Islet of Langerhans (tissue), 1 donor: ENCODE results near the gene FKBP5.

Source experiments
- FAIRE-seq: peaks from one replicate; lab custom pipeline; 2011; peaks lifted over from hg19 to GRCh38; lab: Jason Lieb, UNC

The FKBP5 gene

GRCh38 chr6:35662999-35663398, 25.7 kb downstream of the FKBP5 start:
- FAIRE-seq, result no peak

GRCh38 chr6:35654883-35655282, 33.8 kb downstream of the FKBP5 start:
- FAIRE-seq, result no peak

DNA sequence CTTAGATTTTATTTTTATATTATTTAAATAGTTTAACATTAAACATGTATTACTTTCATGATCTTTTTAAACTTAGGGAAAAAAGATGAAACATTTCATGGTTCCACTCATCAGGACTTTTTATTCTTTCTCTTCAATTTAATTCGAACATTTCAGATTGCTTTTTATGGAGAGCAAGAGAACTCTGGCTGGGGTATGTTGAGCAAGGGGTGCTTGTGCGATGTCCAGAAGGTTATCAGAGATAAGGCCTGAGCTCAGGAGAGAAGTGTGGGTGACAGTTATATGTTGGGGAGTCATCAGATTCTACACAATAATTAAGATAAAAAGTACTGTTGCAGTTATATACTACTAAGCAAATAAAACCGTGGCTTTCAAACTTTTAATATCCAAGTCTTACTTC, 37.5 kb downstream of the FKBP5 start:
- FAIRE-seq, result no peak

DNA sequence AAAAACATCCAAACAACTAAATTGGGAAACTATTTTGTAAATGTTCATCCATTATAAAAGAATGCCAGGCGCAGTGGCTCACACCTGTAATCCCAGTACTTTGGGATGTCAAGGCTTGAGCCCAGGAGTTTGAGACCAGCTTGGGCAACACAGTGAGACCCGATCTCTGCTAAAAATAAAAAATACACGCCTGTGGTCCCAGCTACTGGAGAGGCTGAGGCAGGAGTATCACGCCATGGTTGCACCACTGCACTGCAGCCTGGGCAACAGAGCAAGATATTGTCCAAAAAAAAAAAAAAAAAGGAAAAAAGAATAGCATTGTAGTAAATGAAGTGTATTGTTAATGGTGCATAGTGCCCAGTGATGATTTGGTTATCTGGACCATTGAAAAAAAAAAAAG, 38.7 kb downstream of the FKBP5 start:
- FAIRE-seq, result no peak

DNA sequence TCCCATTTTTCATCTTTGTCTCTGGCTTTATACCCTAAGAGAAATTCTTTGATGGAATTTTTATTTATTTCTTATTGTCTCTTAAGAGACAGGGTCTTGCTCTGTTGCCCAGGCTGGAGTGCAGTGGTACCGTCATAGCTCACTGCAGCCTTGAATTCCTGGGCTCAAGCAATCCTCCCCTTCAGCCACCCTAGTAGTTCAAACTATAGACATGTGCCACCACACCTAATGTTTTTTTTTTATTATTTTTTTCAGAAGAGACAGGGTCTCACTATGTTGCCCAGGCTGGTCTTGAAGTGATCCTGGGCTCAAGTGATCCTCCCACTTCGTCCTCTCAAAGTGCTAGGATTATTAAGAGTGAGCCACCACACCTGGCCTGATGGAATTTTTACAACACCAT, 40.5 kb downstream of the FKBP5 start:
- FAIRE-seq, result no peak

GRCh38 chr6:35647400-35647799, 41.3 kb downstream of the FKBP5 start:
- no peak for FAIRE-seq

DNA sequence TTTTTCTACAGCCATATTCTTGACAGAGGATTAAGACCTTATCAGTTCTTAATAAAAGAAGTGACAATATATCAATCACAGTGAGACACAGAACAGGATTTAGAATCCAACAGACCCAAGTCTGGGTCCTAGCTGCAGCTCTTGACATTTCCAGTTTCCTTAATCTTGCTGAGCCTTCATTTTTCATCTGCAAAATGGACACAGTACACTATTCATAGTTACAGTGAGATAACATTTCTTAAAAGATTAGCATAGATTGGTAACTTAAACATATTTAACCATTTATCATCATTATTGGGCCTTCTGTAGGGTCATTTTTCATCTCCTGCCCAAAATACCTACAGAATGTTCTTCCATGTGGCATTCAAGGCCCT, 45.6 kb downstream of the FKBP5 start:
- no peak for FAIRE-seq

DNA sequence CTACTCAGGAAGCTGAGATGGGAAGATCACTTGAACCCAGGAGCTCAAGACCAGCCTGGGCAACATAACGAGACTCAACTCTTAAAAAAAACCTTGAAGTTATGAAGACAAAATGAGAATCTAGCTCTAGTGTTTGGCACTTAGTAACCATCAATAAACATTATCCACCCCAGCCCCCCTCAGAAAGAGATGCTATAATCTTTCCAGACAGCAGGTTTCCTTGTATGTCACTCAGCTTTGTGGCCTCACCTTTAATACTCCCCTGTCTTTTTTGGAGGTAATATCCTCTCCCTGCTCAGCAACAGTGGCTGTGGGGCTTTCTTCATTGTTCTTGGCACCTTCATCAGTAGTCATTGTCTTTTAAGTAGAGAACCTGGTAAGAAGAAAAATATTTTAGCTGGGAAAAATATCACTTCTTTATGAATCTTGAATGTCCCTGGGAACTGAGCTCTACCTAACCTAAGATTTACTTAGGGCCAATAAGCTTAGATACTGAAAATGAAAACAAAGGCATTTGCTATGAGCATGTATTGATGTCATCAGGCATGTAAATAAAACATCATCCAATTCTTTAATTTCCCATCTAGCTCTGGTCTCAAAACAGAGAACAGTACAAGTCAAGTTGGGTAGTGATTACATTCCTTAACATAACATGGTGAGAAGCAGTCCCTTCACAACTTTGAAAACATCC, 46.1 kb downstream of the FKBP5 start:
- FAIRE-seq, result no peak

- no peak for FAIRE-seq
These were observed 48.6 kb downstream of the FKBP5 start for GRCh38 chr6:35640017-35640664.

GRCh38 chr6:35638679-35639078, 50.0 kb downstream of the FKBP5 start:
- FAIRE-seq, result no peak

DNA sequence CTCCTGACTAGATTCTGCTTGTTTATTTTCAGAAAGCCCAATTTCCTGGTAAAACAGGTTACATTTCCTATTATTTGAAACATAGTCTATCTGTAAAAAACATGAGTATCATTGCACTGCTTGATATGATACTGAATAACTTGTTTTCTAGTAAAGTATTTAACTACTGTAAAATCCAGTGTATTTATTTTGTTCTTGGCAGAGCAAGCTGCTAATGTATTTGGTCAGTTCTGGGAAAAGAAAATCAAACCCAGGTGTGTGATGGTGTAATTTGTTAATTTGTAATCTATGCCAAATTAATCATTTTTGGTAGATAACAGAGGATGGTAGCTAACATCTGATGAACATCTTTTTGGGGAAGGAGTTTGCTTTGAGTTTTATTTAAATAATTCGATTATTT, 50.8 kb downstream of the FKBP5 start:
- FAIRE-seq, result peak; percentile 73

GRCh38 chr6:35635601-35636597, 52.8 kb downstream of the FKBP5 start:
- no peak for FAIRE-seq

DNA sequence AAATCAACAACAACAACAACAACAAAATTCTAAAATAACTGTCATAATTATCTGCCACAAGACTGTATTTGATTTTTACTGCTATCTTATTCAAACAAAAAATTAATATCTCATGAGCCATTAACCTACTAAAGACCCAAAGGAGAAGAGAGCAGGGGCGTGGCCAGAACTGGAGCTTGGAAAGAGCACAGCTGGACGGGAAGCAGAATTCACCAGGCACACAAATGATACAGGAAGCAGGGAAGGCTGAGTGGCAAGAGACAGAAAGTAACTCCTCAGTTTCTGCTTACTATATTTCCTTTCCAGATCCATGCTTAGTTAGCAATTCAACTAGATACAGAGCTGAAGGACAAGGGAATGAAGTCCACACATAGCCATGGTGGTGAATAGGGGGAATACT, 54.4 kb downstream of the FKBP5 start:
- no peak for FAIRE-seq

DNA sequence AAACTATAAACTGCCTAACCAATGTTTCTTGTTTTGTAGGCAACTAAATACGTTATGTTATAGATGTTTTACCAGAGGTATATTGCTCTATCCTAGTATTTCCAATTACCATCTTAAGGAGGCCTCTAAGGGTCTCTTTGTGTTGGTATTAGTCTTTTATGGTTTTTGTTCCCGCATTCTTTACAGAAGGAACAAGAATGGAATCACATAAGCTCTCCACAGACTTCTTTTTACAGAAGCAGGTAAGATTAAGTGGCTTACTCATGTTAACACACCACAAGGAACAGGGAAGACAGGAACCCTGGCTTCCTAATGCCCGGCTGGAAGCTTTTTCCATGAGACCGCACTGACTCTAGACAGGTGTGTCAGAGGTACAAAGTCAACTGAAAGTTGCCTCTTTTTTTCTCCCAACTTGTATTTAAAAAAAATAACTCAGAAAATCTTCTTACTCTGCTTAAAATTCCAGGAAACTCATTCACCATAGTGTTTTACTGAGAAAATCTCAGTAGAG, 55.1 kb downstream of the FKBP5 start:
- no peak for FAIRE-seq

DNA sequence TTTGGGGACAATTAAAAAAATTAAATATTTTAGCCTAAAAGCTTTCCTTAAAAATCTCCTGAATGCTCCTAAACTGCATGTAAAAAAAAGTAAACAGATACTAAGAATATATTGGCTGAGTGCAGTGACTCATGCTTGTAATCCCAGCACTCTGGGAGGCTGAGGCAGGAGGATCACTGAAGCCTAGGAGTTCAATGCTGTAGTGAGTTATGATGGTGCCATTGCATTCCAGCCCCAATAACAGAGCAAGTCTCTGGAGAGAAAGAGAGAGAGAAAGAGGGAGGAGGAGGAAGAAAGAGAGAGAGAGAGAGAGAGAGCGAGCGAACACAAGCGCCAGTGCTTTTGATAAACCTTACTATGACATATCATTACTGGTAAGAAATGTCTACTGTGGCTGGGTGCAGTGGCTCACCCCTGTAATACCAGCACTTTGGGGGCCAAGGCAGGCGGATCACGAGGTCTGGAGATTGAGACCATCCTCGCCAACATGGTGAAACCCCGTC, 58.8 kb downstream of the FKBP5 start:
- FAIRE-seq, result no peak

GRCh38 chr6:35626401-35626800, 62.3 kb downstream of the FKBP5 start:
- FAIRE-seq, result no peak

DNA sequence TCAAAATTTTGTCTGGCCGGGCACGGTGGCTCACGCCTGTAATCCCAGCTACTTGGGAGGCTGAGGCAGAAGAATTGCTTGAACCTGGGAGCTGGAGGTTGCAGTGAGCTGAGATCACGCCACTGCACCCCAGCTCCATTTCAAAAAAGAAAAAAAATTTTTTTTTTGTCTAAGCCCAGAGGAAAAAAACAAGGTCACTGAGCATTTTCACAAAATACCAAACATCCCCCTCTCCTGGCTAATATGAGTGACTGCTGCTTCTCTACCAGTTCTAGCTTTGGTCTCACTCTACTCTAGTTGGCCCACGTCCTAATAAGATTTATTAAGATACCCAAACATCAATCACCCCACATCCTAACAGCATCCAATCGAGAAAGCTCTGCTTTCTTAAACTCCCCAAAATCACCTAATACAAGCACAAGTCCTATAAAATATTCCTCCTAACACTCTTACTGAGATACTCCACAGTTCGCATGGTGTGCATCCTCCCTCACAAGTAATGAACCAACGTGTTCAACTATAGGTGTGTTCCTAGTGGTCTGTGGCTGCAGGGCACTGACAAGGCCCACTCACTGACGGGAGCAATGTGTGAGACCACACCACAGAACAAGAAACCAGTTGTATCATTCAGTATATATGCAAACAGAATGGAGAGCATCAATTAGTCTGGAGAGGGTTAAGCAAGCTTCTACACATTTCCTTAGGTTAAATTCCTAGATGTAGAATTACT, 64.2 kb downstream of the FKBP5 start:
- no peak for FAIRE-seq

GRCh38 chr6:35622283-35622682, 66.4 kb downstream of the FKBP5 start:
- FAIRE-seq, result no peak

DNA sequence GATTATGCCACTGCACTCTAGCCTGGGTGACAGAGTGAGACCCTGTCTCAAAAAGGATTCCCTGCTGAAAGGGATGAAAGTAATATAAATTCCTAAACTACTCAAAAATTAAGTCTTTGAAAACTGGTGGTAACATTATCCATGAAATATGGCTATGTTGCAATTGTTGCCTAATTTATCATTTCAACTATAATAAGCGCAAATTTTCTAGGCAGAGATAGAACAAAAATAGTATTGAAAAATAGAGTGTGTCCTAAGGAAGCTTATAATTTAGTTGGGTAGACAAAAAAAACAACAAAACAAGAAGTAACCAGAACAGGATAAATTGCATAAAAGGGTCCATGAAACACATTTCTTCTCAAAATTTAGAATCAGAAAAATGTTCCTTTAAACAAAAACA, 68.0 kb downstream of the FKBP5 start:
- no peak for FAIRE-seq

- FAIRE-seq, result no peak
These were observed 75.0 kb downstream of the FKBP5 start for GRCh38 chr6:35613762-35614161.

- no peak for FAIRE-seq
These were observed 77.5 kb downstream of the FKBP5 start for GRCh38 chr6:35611240-35611639.

- no peak for FAIRE-seq
These were observed 77.9 kb downstream of the FKBP5 start for GRCh38 chr6:35610830-35611229.
